GM19035 (cell line): ENCODE data around the gene ARL3.
"Not testable (repeated sequence)": the region's sequence is repeated elsewhere in the genome, so short reads cannot be mapped to it uniquely, and the experiment has no call there.

Experiments used
- ATAC-seq: cut with Tn5 transposase; IDR thresholded peaks from one replicate; pipeline ENCODE4 v1.9.1; 2021; ENCODE audit not compliant: unreplicated experiment

Gene ARL3

GRCh38 chr10:102673819-102674511 is 40.2 kb downstream of the ARL3 start:
- ATAC-seq: no peak

GRCh38 chr10:102673236-102673818 is 40.9 kb downstream of the ARL3 start:
- ATAC-seq: no peak

- no peak for ATAC-seq
Measured at GRCh38 chr10:102670871-102671434, 43.2 kb downstream of the ARL3 start.

GRCh38 chr10:102670065-102670670 is 44.0 kb downstream of the ARL3 start:
- no peak for ATAC-seq

GRCh38 chr10:102669206-102670064 is 44.8 kb downstream of the ARL3 start:
- no peak for ATAC-seq

- ATAC-seq: no peak
Measured at GRCh38 chr10:102668326-102669107, 45.7 kb downstream of the ARL3 start.

- ATAC-seq: not testable (repeated sequence)
Measured at GRCh38 chr10:102667411-102667810, 46.8 kb downstream of the ARL3 start.

- no peak for ATAC-seq
Measured at GRCh38 chr10:102665904-102666509, 48.2 kb downstream of the ARL3 start.

GRCh38 chr10:102661658-102662028 is 52.6 kb downstream of the ARL3 start:
- ATAC-seq: no peak

GRCh38 chr10:102660888-102661657 is 53.1 kb downstream of the ARL3 start:
- peak; percentile 86 for ATAC-seq

GRCh38 chr10:102658802-102659201 is 55.4 kb downstream of the ARL3 start:
- no peak for ATAC-seq

- ATAC-seq: no peak
Measured at GRCh38 chr10:102657984-102658724, 56.0 kb downstream of the ARL3 start.

- no peak for ATAC-seq
Measured at GRCh38 chr10:102657451-102657850, 56.7 kb downstream of the ARL3 start.

GRCh38 chr10:102656791-102657371 is 57.3 kb downstream of the ARL3 start:
- no peak for ATAC-seq

- ATAC-seq: no peak
Measured at GRCh38 chr10:102656026-102656425, 58.2 kb downstream of the ARL3 start.

GRCh38 chr10:102654969-102655368 is 59.2 kb downstream of the ARL3 start:
- ATAC-seq: no peak

GRCh38 chr10:102654566-102654965 is 59.6 kb downstream of the ARL3 start:
- ATAC-seq: no peak

GRCh38 chr10:102653060-102653459 is 61.1 kb downstream of the ARL3 start:
- ATAC-seq: no peak
